Pancreas (tissue), 10 donors: Measurements from ENCODE around the gene ZNF530. TPM values are rescaled to one million over a fixed set of nuclear protein-coding genes. Genes with fewer than 3 reads are reported as not detected.
A peak's percentile ranks its signal among the peaks of the same experiment; 100 is the strongest.

ENCODE experiments used
- ATAC-seq, 4 donors: fragments of 200-7000 bp; cut with Tn5 transposase; one replicate each; pipeline versions ENCODE4 v1.8.0 to v1.9.1; 2020; ENCODE audit warnings: mild to moderate bottlenecking in 4 of 4, moderate library complexity in 4 of 4
- DNase-seq, 6 donors: peaks; one replicate each; pipeline ENCODE4 v3.0.0-alpha.2; 2020
- FAIRE-seq: peaks from 2 replicates; lab custom pipeline; 2012; peaks lifted over from hg19 to GRCh38; lab: Jason Lieb, UNC
- H3K27ac ChIP-seq, 4 donors: fragments of 200-600 bp; sonication (generic); 1 replicate in 3 of 4; 2 replicates in 1 of 4; pipeline versions ENCODE4 v1.5.0 to v1.8.0; 2020
- H3K27me3 ChIP-seq, 4 donors: fragments of 200-600 bp; one replicate each; pipeline ENCODE4 v1.8.0; 2021
- H3K36me3 ChIP-seq, 3 donors: fragments of 200-600 bp; sonication (generic) in 1 of 3; one replicate each; pipeline versions ENCODE4 v1.5.0 to v1.8.0; 2020 to 2021
- H3K4me1 ChIP-seq, 3 donors: fragments of 200-600 bp; one replicate each; pipeline ENCODE4 v1.8.0; 2021
- H3K4me3 ChIP-seq, 4 donors: fragments of 200-600 bp; sonication (generic) in 2 of 4; one replicate each; pipeline versions ENCODE4 v1.5.0 to v1.8.0; 2020 to 2021
- H3K9me3 ChIP-seq, 4 donors: fragments of 200-600 bp; one replicate each; pipeline ENCODE4 v1.8.0; 2021
- WGBS, 2 donors: extraction: QIAGEN DNeasy Blood & Tissue Kit; methylation state at CpG; one replicate each; pipeline ENCODE4 v1.1.7; 2013; 5-methylcytosine and 5-hydroxymethylcytosine counted together
- intact Hi-C, 3 donors: fragments of 100-400 bp; cut with DNase I; formaldehyde crosslinking; loops; one replicate each; pipeline versions ENCODE4 v1.11.1 to v1.14.2; 2022
- polyA plus RNA-seq, 2 donors: library from polyadenylated mRNA; stranded (reverse); fragments of 200-250 nt; gene quantifications; one replicate each; pipeline ENCODE4 v1.2.3, GENCODE V29; 2013
- total RNA-seq, 6 donors: library from RNA; stranded (reverse); fragmentation: NEBNext Ultra II Directional in 4 of 6; extraction: Animal tissue kit (Norgen Biotek cat#: 25700) in 4 of 6; gene quantifications; one replicate each; pipeline versions ENCODE4 v1.2.1 to v1.2.4, GENCODE V29; 2021 to 2023
- TF ChIP-seq, protein P1 (sequence below), 4 donors: fragments of 200-600 bp; sonication (generic) in 3 of 4; IDR thresholded peaks; one replicate each; pipeline versions ENCODE4 v1.5.0 to v1.8.0; 2021; ENCODE audit warnings: antibody characterized with exemption in 4 of 4
- donor health status: healthy with polysubstance abuse.
- donor health status: DM: no; HTN: no; CAD: no; lungs with moderate emphysema.
- donor health status: DM: no; HTN: no; CAD: no.
- donor health status: control.
- donor health status: control.
- donor health status: Bipolar disorder and iron deficiency.
- donor health status: DM: yes; HTN: yes; CAD: no.
- donor health status: DM: no; HTN: no; CAD: no.
- donor health status: DM: no; HTN: no; CAD: no.
- donor health status: DM: yes; HTN: yes; CAD: no.

ZNF530 gene
- total and polyA plus RNA-seq, 8 donors, result 0.76 to 2.3 (median 1.1) TPM

DNA sequence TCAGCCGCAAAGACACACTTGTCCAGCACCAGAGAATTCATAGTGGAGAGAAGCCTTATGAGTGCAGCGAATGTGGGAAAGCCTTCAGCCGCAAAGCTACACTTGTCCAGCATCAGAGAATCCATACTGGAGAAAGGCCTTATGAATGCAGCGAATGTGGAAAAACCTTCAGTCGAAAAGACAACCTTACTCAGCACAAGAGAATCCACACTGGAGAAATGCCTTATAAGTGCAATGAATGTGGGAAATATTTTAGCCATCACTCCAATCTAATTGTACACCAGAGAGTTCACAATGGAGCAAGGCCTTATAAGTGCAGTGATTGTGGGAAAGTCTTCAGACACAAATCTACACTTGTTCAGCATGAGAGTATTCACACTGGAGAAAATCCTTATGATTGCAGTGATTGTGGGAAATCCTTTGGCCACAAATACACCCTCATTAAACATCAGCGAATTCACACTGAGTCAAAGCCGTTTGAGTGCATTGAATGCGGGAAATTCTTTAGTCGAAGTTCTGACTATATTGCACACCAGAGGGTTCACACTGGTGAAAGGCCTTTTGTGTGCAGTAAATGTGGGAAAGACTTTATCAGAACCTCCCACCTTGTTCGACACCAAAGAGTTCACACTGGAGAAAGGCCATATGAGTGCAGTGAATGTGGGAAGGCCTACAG lies 21.1 kb downstream of the ZNF530 start:
- intact Hi-C loops, result no loop called here
- Histone ChIP-seq H3K4me1 (no peaks in the 10 kb centered on the region), H3K27ac (no peak overlapping the region), H3K36me3 (peaks cover 10 to 39% (median 25%) of the 10 kb centered on the region in 3 donors), H3K9me3 (peaks cover 0 to 26% (median 9%) of the 10 kb centered on the region in 4 donors), H3K27me3 (no peaks in the 10 kb centered on the region), H3K4me3 (no peak overlapping the region)
- TF ChIP-seq, protein P1, sequence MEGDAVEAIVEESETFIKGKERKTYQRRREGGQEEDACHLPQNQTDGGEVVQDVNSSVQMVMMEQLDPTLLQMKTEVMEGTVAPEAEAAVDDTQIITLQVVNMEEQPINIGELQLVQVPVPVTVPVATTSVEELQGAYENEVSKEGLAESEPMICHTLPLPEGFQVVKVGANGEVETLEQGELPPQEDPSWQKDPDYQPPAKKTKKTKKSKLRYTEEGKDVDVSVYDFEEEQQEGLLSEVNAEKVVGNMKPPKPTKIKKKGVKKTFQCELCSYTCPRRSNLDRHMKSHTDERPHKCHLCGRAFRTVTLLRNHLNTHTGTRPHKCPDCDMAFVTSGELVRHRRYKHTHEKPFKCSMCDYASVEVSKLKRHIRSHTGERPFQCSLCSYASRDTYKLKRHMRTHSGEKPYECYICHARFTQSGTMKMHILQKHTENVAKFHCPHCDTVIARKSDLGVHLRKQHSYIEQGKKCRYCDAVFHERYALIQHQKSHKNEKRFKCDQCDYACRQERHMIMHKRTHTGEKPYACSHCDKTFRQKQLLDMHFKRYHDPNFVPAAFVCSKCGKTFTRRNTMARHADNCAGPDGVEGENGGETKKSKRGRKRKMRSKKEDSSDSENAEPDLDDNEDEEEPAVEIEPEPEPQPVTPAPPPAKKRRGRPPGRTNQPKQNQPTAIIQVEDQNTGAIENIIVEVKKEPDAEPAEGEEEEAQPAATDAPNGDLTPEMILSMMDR (IDR thresholded peaks at IDR 0.05), result no peak
- 97% methylated on average over 10 of the region's 10 CpGs for WGBS, 2 donors
- FAIRE-seq, result no peak
- no peak for ATAC-seq
- no peak for DNase-seq

DNA sequence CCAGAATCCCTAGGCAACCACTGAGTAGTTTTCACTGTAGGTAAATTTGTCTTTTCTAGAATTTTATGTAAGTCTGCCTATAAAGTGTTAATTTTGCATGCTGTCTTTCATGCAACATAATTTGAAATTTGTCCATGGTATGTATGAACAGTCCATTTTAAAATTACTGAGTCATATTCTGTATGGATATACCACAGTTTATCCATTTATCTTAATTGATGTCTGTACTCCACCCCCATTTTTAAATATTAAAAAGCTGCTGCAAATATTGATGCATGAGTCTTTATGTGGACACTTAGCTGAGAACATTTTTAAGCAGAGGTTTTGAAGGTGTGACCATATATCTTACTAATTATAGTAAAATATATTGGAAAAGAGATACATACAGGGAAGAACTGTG lies 23.4 kb downstream of the ZNF530 start:
- no peak for FAIRE-seq
- Histone ChIP-seq H3K27me3 (no peaks in the 10 kb centered on the region), H3K27ac (no peak overlapping the region), H3K4me3 (no peak overlapping the region), H3K9me3 (peaks cover 0 to 22% (median 5%) of the 10 kb centered on the region in 4 donors), H3K36me3 (peaks cover 10 to 33% (median 25%) of the 10 kb centered on the region in 3 donors), H3K4me1 (no peaks in the 10 kb centered on the region)
- TF ChIP-seq, protein P1 (IDR thresholded peaks at IDR 0.05), result no peak
- ATAC-seq, result no peak
- intact Hi-C loops, result no loop called here
- DNase-seq, result no peak

DNA sequence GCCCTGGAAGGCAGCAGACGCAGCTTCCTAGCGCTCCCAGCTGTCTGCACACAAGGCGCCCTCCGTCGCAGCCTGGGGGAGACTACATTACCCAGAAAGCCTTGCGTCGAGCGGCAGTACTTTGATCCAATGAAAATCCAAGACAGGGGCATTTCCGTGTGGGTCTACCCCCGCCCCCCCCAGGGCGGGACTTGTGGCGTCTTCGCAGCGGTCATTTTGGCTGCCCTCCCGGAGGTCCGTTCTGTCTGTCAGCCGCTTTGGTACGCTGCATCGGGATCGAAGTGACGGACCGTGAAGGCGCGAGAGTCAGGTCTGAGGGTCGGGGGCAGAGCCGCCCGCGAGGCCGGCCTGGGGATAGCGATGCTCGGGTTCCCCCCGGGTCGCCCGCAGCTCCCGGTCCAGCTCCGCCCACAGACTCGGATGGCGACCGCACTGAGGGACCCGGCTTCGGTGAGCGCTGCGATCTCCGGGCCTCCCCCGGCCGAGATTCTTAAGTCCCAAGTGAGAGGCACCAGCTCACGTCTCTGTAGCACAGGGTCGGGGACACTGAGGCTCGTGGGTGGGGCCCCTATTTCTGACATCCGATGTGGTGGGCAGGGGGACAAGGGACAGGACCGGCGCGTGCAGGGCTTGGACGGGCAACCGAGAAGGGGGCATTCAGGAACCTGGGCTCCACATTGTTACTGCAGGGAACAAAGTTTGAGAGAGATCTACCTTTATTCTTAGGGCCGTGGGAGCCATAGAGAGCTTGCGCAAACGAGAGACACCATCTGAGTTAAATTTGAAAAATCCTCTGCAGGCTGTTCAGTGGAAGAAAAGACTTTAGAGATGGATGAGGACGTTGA lies 33.5 kb downstream of the ZNF530 start, which contains the start of gene ZNF211:
Gene ZNF211 (plus strand): TSS at position 182 of the 845 bp plus-strand sequence. CDS start 179 bp downstream, at position 361.
- TF ChIP-seq, protein P1 (IDR thresholded peaks at IDR 0.05), result no peak
- peak within 1 kb of the TSS in 3 of 4 donors; percentile 27 to 73 (median 49) for H3K27ac ChIP-seq
- H3K9me3 ChIP-seq, result peaks cover 0 to 6% (median 0%) of the 10 kb centered on the region in 4 donors
- peak; percentile 88 to 95 (median 92) for DNase-seq
- peak; percentile 34 for FAIRE-seq
- no peaks in the 10 kb centered on the region for H3K27me3 ChIP-seq
- 1% methylated on average over 51 to 59 of the region's 59 CpGs for WGBS, 2 donors
- ATAC-seq, result peak; percentile 100
- intact Hi-C loops, result no loop called here
- peaks cover 0 to 24% (median 0%) of the 10 kb centered on the region in 3 donors for H3K36me3 ChIP-seq
- H3K4me1 ChIP-seq, result no peaks in the 10 kb centered on the region
- peak within 1 kb of the TSS; percentile 52 to 91 (median 74) for H3K4me3 ChIP-seq

DNA sequence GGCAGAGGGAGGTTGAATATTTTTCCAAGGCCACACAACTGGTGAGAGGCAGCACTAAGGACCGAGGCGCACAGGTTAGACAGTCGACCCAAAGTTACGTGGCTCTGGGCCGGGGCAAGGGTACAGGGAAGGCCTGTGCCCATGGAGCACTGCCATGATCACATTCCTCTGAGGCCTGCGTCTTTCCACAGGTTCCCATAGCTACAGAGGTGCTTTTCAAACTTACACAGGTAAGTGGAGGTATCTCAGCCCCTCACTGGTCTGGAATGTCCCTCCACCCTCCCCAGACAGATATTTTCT lies 34.1 kb downstream of the ZNF530 start:
- DNase-seq, result peak in 1 of 6 donors; percentile 21
- Histone ChIP-seq H3K27me3 (no peaks in the 10 kb centered on the region), H3K4me1 (no peaks in the 10 kb centered on the region), H3K27ac (no peak overlapping the region), H3K9me3 (peaks cover 0 to 6% (median 0%) of the 10 kb centered on the region in 4 donors), H3K4me3 (peak overlapping the region; percentile 52 to 91 (median 74)), H3K36me3 (peaks cover 0 to 29% (median 0%) of the 10 kb centered on the region in 3 donors)
- FAIRE-seq, result no peak
- intact Hi-C loops, result no loop called here
- TF ChIP-seq, protein P1 (IDR thresholded peaks at IDR 0.05), result no peak
- WGBS, 2 donors, result 36 to 38% methylated on average over 6 of the region's 6 CpGs
- ATAC-seq, result peak; percentile 5 to 28 (median 8)
